HG02759 (cell line): ENCODE data around the gene MAP1S.
"Not testable (repeated sequence)": the region's sequence is repeated elsewhere in the genome, so short reads cannot be mapped to it uniquely, and the experiment has no call there.

Experiments used
- ATAC-seq: cut with Tn5 transposase; IDR thresholded peaks from one replicate; pipeline ENCODE4 v1.9.1; 2021; ENCODE audit warnings: mild to moderate bottlenecking, moderate library complexity; ENCODE audit not compliant: unreplicated experiment

The MAP1S gene

GRCh38 chr19:17757125-17757524 lies 37.8 kb downstream of the MAP1S start:
- no peak for ATAC-seq

GRCh38 chr19:17758515-17758914 lies 39.2 kb downstream of the MAP1S start:
- no peak for ATAC-seq

GRCh38 chr19:17761148-17761547 lies 41.9 kb downstream of the MAP1S start:
- ATAC-seq: no peak

GRCh38 chr19:17762505-17763229 lies 43.4 kb downstream of the MAP1S start:
- ATAC-seq: no peak

GRCh38 chr19:17764348-17764747 lies 45.1 kb downstream of the MAP1S start:
- no peak for ATAC-seq

GRCh38 chr19:17765069-17765618 lies 45.9 kb downstream of the MAP1S start:
- no peak for ATAC-seq

- ATAC-seq: no peak
Observed at GRCh38 chr19:17766543-17767131, 47.4 kb downstream of the MAP1S start.

GRCh38 chr19:17767559-17767958 lies 48.3 kb downstream of the MAP1S start:
- no peak for ATAC-seq

- ATAC-seq: no peak
Observed at GRCh38 chr19:17770613-17771012, 51.3 kb downstream of the MAP1S start.

- ATAC-seq: no peak
Observed at GRCh38 chr19:17772172-17772571, 52.9 kb downstream of the MAP1S start.

GRCh38 chr19:17775245-17775927 lies 56.1 kb downstream of the MAP1S start:
- ATAC-seq: no peak

- ATAC-seq: peak; percentile 73
Observed at GRCh38 chr19:17775991-17776803, 56.9 kb downstream of the MAP1S start.

- not testable (repeated sequence) for ATAC-seq
Observed at GRCh38 chr19:17777840-17778239, 58.6 kb downstream of the MAP1S start.

GRCh38 chr19:17778251-17778967 lies 59.1 kb downstream of the MAP1S start:
- ATAC-seq: no peak

GRCh38 chr19:17778968-17779929 lies 60.0 kb downstream of the MAP1S start:
- no peak for ATAC-seq

- no peak for ATAC-seq
Observed at GRCh38 chr19:17780781-17781180, 61.5 kb downstream of the MAP1S start.

- ATAC-seq: not testable (repeated sequence)
Observed at GRCh38 chr19:17783721-17784120, 64.4 kb downstream of the MAP1S start.
